Fibroblast of skin of back (primary cell): ENCODE results near the gene SMPD4.
"Not testable (repeated sequence)": the region's sequence is repeated elsewhere in the genome, so short reads cannot be mapped to it uniquely, and the experiment has no call there.

ENCODE experiments used
- DNase-seq: peaks from one replicate; pipeline ENCODE4 v3.0.0-alpha.2; 2013

SMPD4 gene

DNA sequence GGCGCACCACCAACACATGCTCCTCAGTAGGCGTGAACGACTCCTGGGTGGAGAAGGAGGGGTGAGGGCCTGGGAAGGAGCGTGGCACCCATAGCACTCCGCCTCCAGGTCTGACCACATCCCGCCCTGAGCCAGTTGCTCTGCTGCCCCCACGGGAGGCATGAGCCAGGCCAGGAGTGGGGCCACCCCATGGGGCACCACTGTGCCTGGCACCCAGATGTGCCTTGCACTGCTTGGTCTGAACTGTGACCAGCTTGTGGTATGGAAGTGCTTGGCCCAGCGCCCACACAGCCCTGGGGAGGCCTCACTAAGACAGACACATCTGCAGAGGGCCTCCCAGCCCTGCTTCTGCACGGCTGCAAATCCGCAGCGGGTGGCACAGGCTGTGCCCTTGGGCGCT, 24.0 kb downstream of the SMPD4 start:
- not testable (repeated sequence) for DNase-seq

DNA sequence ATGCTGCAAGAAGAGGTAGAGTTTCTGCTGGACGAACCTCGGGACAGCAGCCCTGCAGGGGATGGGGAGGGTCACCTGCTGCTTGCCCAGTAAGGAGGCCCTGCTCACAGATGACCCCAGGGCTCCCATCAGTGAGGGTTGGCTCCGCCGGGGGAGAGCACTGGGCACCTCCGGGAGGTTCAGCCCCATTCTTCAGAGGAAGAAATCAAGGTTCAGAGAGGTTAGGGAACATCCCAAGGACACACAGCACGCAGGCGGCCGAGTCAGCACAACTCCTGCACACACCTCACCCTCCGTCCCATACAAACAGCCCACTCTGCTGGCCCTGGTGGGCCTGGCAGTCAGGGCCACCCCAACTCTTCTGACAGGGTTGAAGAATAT, 24.8 kb downstream of the SMPD4 start:
- no peak for DNase-seq

DNA sequence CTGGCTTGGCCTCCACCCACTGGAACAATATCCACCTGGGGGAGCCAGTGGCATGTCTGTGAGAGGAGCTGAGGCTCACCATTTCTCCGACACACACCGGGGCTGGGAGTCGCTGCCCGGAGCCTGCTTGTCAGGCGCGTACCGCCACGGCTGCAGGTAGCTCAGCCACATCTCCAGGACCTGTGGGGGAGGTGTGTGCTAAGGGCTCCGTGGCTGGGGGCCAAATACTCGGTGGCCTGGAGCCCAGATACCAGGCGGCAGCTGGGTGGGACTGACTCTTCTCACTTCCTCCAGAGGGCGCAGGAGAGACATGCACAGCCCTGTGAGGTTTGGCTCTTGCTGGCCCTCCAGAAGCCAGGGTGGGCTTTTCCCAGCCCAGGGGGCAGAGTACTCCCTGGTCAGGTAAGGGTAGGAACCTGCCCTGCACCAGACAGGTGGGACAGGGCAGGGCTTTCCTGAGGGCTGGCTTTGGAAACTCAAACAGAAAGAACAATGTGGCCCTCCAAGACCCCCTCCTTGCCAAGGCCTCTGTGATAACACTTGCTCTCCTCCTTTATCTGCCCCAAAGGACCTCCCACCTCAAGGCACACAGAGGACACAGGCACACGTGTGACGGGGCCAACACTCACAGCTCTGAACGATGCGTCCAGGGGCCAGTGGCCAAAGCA, 25.3 kb downstream of the SMPD4 start:
- DNase-seq: peak; percentile 43

DNA sequence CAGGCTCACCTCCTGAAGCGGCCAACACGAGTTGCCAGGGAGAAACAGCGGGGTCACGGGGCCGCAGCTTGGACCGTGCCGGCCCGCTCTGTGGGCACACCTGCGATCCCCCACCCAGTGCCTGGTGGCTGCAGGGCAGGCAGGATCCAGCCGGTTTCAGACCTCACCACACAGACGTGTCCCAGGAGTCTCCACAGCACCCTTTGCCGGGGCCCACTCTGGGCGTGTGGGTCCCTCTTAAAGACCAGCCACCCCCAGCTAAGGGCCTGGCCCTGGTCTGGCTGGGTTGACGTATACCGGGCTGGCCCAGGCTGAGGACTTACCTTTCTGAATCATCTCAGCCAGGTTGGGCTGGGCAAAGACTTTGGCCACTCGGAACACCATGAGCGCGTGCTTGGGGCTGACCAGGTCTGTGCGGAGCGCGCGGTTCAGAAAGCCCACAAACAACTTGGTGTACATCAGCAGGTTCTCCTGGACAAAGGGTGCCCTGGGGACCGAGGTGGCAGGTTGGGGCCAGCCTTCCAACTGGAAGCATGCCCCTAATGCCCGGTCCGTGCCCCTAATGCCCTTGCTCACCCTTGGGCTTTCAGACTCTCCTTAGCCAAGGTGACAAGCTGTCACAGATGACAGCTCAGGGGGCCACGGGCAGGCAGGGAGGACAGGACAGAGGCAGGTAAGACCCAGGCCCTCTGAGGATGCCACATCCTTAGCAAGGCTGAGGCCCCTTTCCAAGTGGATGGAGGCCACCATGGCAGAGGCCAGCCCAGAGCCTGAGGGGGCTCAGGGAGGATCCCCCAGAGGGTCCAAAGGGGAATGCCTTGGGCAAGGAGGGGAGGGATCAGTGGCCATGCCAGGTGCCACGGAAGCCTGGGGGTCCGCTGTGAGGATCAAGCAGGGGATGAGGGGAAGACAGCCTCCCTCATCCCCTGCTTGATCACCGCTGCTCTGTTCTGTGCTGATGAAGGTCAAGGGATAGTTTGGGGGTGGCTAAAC, 26.3 kb downstream of the SMPD4 start:
- DNase-seq: no peak

DNA sequence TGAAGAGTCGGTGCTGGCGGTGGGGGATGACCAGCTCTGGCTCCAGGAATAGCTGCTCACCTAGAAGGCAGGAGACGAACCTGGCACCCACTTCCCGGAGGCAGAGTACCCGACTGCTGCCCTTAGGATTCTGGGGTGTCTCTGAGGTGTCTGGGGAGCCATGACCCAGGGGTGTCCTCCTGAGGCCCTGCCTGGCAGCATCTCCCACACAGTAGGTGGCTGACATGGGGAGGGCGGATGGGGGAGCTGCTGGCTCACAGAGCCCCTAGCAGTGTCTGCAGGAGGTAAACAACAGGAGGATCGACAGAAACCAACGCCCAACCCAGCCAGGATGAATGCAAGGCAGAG, 27.0 kb downstream of the SMPD4 start:
- not testable (repeated sequence) for DNase-seq

DNA sequence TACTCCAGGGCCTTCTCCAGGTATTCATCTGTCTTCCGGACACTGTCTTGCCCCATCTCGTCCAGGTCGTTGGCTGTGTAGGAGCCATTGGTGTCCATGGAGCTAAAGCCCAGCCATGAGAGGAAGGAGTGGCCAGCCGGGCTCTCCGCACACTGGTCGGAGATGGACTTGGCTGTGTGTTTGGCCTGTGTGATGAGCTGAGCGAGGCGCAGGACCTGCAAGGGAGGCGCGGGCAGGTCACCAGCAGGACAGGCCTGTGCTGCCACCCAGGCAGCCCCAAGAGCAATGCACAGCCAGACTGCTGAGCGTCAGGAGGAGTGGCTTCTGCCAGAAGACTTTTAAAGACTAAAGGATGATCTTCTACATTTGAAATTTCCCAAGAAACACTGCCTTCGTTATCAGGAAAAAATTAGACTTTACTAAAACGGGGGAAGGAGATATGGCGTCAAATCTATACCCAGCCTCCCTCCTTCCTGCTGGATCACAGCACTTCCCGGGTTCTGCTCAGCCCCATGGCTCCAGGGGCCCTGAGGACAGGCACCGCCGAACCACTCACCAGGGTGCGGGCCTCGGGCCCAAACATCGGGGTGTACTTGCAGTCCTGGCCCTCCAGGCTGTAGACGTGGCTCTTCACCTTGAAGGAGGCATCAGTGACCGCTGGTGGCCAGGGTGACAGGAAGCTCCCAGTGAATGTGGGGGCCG, 27.5 kb downstream of the SMPD4 start:
- DNase-seq: not testable (repeated sequence)

DNA sequence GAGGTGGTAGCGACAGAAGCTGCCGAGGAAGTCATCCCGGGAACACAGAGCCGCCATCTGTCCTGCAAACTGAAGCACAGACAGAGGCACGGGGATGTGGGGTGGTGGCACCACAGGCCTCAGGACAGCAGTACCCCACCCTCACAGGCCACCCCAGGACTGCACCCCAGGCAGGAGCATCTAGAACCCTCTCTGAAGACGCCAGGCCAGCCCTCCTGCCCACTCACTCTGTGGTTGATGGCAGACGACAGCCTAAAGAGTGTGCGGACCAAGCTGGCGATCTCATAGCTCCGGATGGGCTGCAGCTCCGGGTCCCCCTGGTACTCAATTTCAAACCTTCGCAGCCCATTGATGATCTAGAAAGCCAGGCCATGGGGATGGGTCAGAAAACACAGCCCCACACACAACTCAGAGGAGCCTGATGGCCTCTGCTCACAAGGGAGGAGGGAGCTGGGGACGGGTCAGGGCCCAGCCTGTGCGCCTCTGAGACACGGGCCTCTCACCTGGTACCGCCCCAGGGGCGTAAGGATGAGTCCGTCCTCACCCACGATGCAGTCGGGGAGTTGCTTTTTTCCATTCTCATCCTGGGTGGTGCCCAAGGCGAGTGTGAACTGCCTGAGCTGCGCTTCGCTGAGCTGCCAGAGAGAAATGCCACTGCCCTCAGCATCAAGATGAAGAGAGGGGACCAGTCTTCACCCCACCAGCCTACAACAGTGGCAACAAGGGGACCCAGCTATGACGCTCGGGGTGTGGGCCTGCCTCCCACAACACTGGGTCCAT, 28.4 kb downstream of the SMPD4 start:
- DNase-seq: no peak

DNA sequence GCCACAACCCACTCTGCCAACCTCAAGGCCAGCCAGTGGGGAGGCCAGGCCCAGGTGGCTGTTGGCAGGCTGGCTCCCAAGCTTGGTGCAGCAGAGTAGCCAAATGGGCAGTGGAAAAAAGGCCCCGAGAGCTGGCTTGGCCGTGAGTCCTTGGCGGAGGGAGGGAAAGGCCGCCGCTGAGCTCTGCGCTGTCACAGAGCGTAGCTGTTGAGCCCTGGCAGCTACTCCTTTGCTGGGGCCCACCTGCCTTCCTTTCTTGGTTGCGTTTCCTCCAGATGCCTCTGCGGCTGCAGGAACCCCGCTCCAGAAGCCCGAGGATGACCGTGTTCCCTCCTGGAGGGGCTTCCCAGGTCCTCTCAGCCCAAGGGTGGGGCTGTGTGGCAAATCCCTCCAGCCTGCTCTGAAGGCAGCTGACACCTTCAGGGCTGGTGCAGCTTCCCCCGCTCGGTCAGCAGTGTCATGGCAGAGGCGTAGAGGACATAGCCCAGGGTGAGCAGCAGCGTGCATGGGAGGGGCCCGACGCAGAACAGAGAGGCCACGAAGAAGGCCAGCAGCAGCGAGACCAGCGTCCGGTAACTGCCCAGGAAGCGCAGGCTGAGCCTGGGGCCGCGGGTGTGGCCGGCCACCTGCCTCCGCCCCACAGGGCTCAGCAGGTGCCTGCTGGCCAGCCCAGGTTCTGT, 29.1 kb downstream of the SMPD4 start:
- not testable (repeated sequence) for DNase-seq

DNA sequence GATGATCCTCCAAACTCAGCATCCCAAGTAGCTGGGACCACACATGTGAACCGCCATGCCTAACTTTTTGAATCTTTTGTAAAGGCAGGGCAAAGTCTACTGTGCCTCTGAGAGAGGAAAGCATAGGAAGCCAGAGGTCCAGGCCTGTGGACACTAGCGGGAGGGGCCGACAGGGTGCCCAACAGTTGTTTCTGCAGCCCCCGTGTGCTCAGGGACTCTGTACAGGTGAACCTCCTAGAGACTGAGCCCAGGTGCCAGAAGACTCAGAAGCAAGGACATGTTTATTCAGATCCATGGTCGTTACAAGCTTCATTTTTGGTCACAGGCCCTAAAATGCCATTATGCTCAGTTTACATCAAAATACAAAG, 30.3 kb downstream of the SMPD4 start:
- not testable (repeated sequence) for DNase-seq

DNA sequence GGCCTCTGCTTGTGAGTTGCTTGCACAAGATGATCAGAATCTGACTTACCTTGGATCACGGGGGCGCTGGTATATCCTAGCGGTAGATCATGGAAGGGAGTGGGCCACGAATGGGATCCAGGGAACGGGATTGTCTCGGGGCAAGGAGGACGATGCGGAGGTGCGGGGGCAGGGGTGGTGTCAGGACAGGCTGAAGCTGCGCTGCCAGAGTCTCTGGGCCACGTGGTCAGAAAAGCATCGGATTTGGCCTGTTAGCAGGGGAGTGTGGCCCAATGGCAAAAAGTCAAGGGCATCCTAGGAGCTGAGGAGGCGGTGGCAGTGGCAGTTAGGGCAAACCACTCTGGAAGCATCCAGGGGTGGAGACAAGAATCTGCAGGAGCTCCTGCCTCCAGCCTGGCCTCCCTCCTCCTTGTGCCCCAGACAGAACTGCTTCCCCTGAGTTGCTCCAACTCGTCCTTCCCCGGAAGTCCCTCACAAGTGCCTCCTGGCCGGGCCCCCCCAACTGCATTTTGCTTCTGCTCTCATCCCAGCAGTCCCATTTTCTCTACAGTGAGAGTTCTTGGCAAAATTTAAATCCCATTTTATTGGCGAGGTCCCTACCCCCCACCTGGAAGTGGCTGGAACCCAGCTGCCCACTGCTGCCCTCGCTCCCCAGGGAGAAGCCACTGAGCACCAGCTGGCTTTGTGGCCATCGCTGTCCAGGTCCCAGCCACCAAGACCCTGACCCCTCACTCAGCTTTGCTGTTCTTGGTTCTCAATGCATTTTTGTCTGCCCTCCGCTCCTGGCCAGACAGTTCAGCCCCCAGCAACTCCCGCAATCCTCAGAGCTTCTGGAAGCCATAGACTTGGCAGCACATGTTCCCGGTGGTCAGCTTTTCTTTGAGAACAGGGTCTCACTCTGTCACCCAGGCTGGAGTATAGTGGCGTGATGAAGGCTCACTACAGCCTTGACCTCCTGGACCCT, 30.9 kb downstream of the SMPD4 start:
- no peak for DNase-seq

DNA sequence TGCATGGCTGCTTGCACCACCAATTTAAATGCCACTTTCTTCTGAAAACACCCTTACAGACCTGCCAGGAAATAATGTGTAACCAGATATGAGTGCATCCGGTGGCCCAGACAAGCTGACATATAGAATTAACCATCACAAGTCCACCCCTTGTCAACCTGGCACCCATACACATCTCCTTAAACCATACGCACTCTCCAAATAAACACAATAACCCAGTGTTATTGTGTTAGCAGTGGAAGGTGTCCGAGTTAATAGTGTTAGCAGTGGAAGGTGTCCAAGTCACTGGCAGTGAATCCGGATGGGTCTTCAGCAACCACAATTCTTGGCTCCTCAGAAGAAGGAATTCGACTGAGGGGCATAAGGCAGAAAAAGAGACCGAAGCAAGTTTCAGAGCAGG, 32.9 kb downstream of the SMPD4 start:
- DNase-seq: not testable (repeated sequence)

DNA sequence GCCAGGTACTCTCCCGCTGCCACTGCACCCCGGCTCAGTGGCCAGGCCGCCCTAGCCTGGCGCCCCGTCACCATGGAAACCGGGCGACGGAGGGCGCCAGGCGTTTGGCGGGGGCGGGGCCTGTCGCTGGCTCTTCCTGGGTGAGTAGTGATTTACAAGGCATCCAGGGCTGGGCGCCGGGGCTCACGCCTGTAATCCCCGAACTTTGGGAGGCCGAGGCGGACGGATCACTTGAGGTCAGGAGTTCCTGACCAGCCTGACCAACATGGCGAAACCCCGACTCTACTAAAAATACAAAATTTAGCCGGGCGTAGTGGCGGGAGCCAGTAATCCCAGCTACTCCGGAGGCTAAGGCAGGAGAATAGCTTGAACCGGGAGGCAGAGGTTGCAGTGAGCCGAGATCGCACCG, 36.4 kb downstream of the SMPD4 start, which contains the start of gene CCDC74B:
Gene CCDC74B, minus strand, starts transcription at position 107 of the 409 bp plus-strand sequence. CDS start 116 bp downstream, outside the sequence.
- DNase-seq: peak; percentile 51

DNA sequence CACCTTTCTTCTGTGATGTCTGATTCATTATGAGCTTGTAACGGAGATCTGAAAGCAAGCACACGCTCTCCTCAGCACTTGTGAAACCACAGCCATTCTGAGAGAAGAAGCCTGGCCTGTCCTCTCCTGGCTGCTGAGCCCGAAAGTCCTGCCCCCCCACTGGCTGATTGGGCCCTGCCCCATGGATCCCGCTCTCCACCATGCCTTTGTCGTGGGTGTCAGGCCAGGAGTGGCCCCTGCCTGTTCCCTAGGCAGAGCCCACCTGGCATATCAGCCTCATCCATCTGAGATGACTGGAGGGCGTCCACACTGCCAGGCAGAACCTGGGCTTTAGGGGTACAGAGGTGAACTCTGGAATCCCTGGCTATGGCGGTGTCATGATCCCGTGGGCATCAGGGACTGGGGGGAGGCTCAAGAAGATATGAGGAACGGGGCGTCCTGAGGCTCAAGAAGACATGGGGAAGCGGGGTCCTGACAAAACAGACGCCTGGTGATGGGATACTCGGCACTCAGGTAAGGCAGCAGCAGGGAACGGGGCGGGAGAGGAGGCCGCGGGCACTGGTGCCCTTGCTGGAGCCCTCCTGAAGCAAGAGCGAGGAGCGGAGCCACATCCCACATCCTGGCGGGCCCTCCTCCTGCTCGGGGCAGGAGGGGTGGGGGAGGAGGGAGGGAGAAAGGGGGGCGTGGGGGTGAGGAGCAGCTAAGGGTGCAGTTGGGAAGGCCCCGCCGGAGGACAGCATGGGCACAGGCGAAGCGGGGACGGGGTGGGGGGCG, 37.9 kb downstream of the SMPD4 start:
- DNase-seq: not testable (repeated sequence)

DNA sequence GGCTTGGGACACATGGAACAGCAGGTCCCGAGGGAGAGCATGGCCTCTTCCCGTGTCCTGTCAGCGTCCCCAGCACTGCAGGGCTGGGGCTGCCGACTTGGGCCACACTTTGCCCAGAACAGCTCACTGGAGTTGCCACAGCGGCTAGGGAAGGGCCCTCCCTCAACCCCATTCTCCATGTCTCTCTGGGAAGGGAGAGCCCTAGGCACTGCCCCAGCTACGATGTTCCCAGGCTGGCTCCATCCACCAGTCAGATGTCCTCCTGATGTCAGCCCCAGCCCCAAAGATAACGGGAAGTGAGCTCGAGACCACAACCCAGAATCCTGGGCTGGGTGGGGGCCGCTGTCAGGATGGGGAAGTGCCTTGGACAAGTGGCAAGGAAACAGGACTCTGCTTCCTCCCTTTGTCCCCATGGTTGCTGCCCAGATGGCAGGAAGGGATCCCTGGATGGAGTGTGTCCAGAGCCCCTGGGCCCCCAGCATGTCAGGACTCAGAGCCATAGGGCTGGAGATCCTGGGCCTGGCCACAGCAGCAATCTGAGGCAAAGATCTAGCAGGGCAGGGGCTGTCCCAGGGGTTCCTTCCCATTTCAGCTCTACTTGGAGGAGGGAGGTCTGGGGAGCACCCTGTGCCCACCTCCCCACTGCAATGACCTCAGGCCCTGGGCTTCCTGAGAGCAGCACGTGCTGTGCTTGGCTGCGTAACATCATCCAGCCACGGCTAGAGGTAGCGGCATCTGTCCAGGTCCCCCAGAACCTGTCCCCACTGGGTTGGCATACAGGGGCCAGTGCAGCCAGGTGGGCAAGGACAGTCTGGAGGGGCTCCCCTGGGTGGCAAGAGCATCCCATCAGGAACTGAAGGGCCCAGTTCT, 38.8 kb downstream of the SMPD4 start:
- not testable (repeated sequence) for DNase-seq

DNA sequence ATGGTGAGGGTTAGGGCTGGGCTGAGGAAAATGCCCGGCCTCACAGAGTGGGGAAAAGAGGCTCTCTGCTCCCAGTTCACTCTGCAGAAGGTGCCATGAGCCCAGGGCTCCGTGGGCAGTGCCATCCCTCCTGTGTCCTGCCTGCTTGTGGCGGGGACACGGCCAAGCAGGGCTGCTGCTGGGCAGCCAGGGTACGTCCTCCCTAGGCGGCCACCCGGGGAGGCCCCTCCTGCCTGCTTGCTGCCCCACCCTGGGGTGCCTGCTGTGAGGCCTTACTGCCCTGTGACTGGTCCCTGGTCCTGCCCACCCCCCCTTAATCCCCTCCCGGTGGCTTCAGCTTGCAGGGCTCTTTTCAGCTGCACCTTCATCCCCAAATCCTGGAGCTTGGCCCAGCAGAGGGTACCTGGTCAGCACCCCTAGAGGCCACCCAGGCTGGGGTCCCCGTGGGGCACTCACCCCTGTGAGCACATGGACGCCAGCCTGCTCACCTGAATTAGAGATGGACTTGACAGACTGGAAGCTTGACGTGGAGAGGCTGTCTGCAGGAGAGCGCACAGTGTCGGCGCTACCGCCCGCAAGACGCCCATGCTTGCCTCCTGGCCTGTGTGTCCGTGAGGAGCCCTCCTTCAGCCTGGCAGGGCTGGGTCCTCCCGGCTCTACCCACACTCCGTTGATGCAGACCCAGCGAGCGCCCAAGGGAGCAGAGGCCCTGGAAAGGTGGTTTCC, 39.6 kb downstream of the SMPD4 start:
- DNase-seq: not testable (repeated sequence)

DNA sequence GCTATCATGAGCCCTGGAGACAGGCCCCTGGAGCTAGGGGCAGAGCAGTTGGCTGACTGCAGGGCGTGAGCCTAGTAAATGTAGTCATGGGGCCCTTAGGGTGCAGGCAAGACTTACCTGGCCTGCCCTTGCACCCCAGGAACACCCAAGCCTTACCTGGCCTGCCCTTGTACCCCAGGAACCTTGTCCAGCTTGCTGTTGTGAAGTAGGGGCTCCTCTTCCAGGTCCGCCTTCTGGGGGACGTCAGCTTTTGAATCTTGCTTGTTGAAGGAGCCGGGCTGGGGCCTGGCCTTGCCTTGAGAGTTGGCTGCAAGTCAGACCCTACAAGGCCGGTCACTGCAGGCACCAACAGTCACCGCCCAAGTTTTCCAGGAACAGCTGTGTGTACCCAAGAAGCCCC, 40.4 kb downstream of the SMPD4 start:
- not testable (repeated sequence) for DNase-seq

DNA sequence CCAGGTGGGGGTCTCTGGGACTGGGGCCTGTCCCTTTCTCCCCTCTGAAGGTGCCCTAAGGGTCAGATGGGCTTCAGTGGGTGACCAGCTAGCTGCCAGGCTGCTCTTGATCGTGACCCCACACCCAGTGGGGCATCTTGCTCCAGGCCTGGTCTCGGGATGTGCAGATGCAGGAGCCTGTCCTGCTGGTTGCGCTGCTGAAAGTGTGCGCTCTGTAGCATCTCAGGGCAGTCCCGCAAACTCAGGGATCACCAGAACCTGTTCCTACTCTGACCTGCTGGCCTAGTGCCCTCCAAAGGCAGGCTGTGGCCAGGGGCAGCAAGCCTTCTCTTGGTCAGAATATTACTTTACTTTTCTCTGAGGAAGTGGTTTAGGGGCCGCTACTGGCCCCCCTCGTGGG, 40.9 kb downstream of the SMPD4 start:
- not testable (repeated sequence) for DNase-seq
